IgD-negative memory B cell (primary cell): Measurements from ENCODE around the gene PRODH2. TPM values are rescaled to one million over a fixed set of nuclear protein-coding genes. Genes with fewer than 3 reads are reported as not detected.

ENCODE experiments used
- H3K27ac Mint-ChIP-seq, 3 donors: one replicate each; pipeline ENCODE4 v1.8.0; 2020 to 2022; ENCODE audit warnings: mild to moderate bottlenecking in 3 of 3, mixed read lengths in 3 of 3, moderate library complexity in 1 of 3
- H3K27me3 Mint-ChIP-seq: one replicate; pipeline ENCODE4 v1.8.0; 2021; ENCODE audit warnings: mixed read lengths
- H3K36me3 Mint-ChIP-seq: one replicate; pipeline ENCODE4 v1.8.0; 2020; ENCODE audit warnings: mild to moderate bottlenecking, mixed read lengths
- H3K4me1 Mint-ChIP-seq, 3 donors: one replicate each; pipeline ENCODE4 v1.8.0; 2020 to 2022; ENCODE audit warnings: mixed read lengths in 3 of 3, mild to moderate bottlenecking in 1 of 3
- H3K4me3 Mint-ChIP-seq, 4 donors: one replicate each; pipeline ENCODE4 v1.8.0; 2020 to 2022; ENCODE audit warnings: mild to moderate bottlenecking in 4 of 4, mixed read lengths in 4 of 4, moderate library complexity in 3 of 4
- H3K9me3 Mint-ChIP-seq, 3 donors: one replicate each; pipeline ENCODE4 v1.8.0; 2020 to 2021; ENCODE audit warnings: mixed read lengths in 3 of 3, mild to moderate bottlenecking in 1 of 3
- polyA plus RNA-seq: library from polyadenylated mRNA; unstranded; fragments of 300-500 nt; fragmentation: Illumina TruSeq; gene quantifications from one replicate; pipeline ENCODE4 v1.2.3, GENCODE V29; 2021

PRODH2 gene
- polyA plus RNA-seq, 1 donor from 2014 or later, result not detected

- Mint-ChIP-seq H3K4me1 (peaks cover 0 to 6% (median 0%) of the 10 kb centered on the region in 3 donors), H3K27me3 (no peaks in the 10 kb centered on the region), H3K9me3 (no peaks in the 10 kb centered on the region), H3K36me3 (peaks cover 6% of the 10 kb centered on the region), H3K4me3 (peak overlapping the region in 1 of 4 donors; percentile 9), H3K27ac (peak overlapping the region in 1 of 3 donors; percentile 8)
These were observed 28.9 kb downstream of the PRODH2 start for GRCh38 chr19:35783469-35784434.

- Mint-ChIP-seq H3K4me3 (peak overlapping the region in 1 of 4 donors; percentile 68), H3K9me3 (no peaks in the 10 kb centered on the region), H3K27ac (no peak overlapping the region), H3K4me1 (peaks cover 0 to 6% (median 0%) of the 10 kb centered on the region in 3 donors), H3K27me3 (no peaks in the 10 kb centered on the region), H3K36me3 (peaks cover 6% of the 10 kb centered on the region)
These were observed 30.1 kb downstream of the PRODH2 start for GRCh38 chr19:35782589-35782988.

- no peaks in the 10 kb centered on the region for H3K9me3 Mint-ChIP-seq
- peaks cover 6% of the 10 kb centered on the region for H3K36me3 Mint-ChIP-seq
- H3K4me1 Mint-ChIP-seq, result peaks cover 4 to 6% (median 5%) of the 10 kb centered on the region in 3 donors
- H3K27ac Mint-ChIP-seq, result peak overlapping the region in 1 of 3 donors; percentile 74
- H3K27me3 Mint-ChIP-seq, result no peaks in the 10 kb centered on the region
- no peak overlapping the region for H3K4me3 Mint-ChIP-seq
These were observed 31.0 kb downstream of the PRODH2 start for GRCh38 chr19:35781650-35782049.

GRCh38 chr19:35780717-35781116, 31.9 kb downstream of the PRODH2 start:
- Mint-ChIP-seq H3K4me1 (peaks cover 4 to 7% (median 6%) of the 10 kb centered on the region in 3 donors), H3K27me3 (no peaks in the 10 kb centered on the region), H3K27ac (no peak overlapping the region), H3K4me3 (no peak overlapping the region), H3K9me3 (no peaks in the 10 kb centered on the region), H3K36me3 (peaks cover 6% of the 10 kb centered on the region)

GRCh38 chr19:35780058-35780457, 32.6 kb downstream of the PRODH2 start:
- Mint-ChIP-seq H3K9me3 (no peaks in the 10 kb centered on the region), H3K27me3 (no peaks in the 10 kb centered on the region), H3K36me3 (peaks cover 6% of the 10 kb centered on the region), H3K4me1 (peaks cover 4 to 8% (median 6%) of the 10 kb centered on the region in 3 donors), H3K4me3 (no peak overlapping the region), H3K27ac (no peak overlapping the region)

- H3K4me1 Mint-ChIP-seq, result peaks cover 6 to 10% (median 9%) of the 10 kb centered on the region in 3 donors
- no peak overlapping the region for H3K27ac Mint-ChIP-seq
- no peaks in the 10 kb centered on the region for H3K9me3 Mint-ChIP-seq
- peaks cover 6% of the 10 kb centered on the region for H3K36me3 Mint-ChIP-seq
- peak overlapping the region in 1 of 4 donors; percentile 25 for H3K4me3 Mint-ChIP-seq
- H3K27me3 Mint-ChIP-seq, result no peaks in the 10 kb centered on the region
These were observed 33.6 kb downstream of the PRODH2 start for GRCh38 chr19:35779033-35779432.

GRCh38 chr19:35777961-35778360, 34.7 kb downstream of the PRODH2 start:
- peak overlapping the region in 2 of 4 donors; percentile 65 to 68 for H3K4me3 Mint-ChIP-seq
- H3K27ac Mint-ChIP-seq, result no peak overlapping the region
- peaks cover 2 to 10% (median 9%) of the 10 kb centered on the region in 3 donors for H3K4me1 Mint-ChIP-seq
- H3K27me3 Mint-ChIP-seq, result no peaks in the 10 kb centered on the region
- no peaks in the 10 kb centered on the region for H3K9me3 Mint-ChIP-seq
- H3K36me3 Mint-ChIP-seq, result peaks cover 6% of the 10 kb centered on the region

GRCh38 chr19:35777086-35777841, 35.4 kb downstream of the PRODH2 start:
- H3K9me3 Mint-ChIP-seq, result no peaks in the 10 kb centered on the region
- peaks cover 6% of the 10 kb centered on the region for H3K36me3 Mint-ChIP-seq
- H3K4me3 Mint-ChIP-seq, result peak overlapping the region; percentile 65 to 84 (median 74)
- no peaks in the 10 kb centered on the region for H3K27me3 Mint-ChIP-seq
- peaks cover 0 to 10% (median 9%) of the 10 kb centered on the region in 3 donors for H3K4me1 Mint-ChIP-seq
- H3K27ac Mint-ChIP-seq, result peak overlapping the region in 2 of 3 donors; percentile 68 to 85

- Mint-ChIP-seq H3K9me3 (no peaks in the 10 kb centered on the region), H3K27me3 (no peaks in the 10 kb centered on the region), H3K4me3 (peak overlapping the region; percentile 71 to 87 (median 80)), H3K4me1 (peaks cover 0 to 10% (median 9%) of the 10 kb centered on the region in 3 donors), H3K36me3 (peaks cover 6% of the 10 kb centered on the region), H3K27ac (peak overlapping the region in 2 of 3 donors; percentile 43 to 68)
These were observed 36.4 kb downstream of the PRODH2 start for GRCh38 chr19:35776102-35776788.

GRCh38 chr19:35775298-35776101, 37.1 kb downstream of the PRODH2 start, which contains the start of gene ARHGAP33:
Gene ARHGAP33, plus strand, starts transcription at chr19:35775564. Its CDS starts 95 bp downstream, at chr19:35775659.
- no peaks in the 10 kb centered on the region for H3K9me3 Mint-ChIP-seq
- H3K36me3 Mint-ChIP-seq, result peaks cover 6% of the 10 kb centered on the region
- H3K27me3 Mint-ChIP-seq, result no peaks in the 10 kb centered on the region
- H3K4me1 Mint-ChIP-seq, result peaks cover 0 to 10% (median 9%) of the 10 kb centered on the region in 3 donors
- peak within 1 kb of the TSS; percentile 79 to 94 (median 88) for H3K4me3 Mint-ChIP-seq
- peak within 1 kb of the TSS in 1 of 3 donors; percentile 92 for H3K27ac Mint-ChIP-seq

- peaks cover 0 to 10% (median 9%) of the 10 kb centered on the region in 3 donors for H3K4me1 Mint-ChIP-seq
- H3K4me3 Mint-ChIP-seq, result peak overlapping the region; percentile 79 to 94 (median 88)
- H3K9me3 Mint-ChIP-seq, result no peaks in the 10 kb centered on the region
- peaks cover 6% of the 10 kb centered on the region for H3K36me3 Mint-ChIP-seq
- H3K27me3 Mint-ChIP-seq, result no peaks in the 10 kb centered on the region
- H3K27ac Mint-ChIP-seq, result peak overlapping the region in 1 of 3 donors; percentile 92
These were observed 37.7 kb downstream of the PRODH2 start for GRCh38 chr19:35775046-35775297.

- H3K27me3 Mint-ChIP-seq, result no peaks in the 10 kb centered on the region
- peaks cover 0 to 10% (median 9%) of the 10 kb centered on the region in 3 donors for H3K4me1 Mint-ChIP-seq
- H3K9me3 Mint-ChIP-seq, result no peaks in the 10 kb centered on the region
- peak overlapping the region in 1 of 3 donors; percentile 92 for H3K27ac Mint-ChIP-seq
- peak overlapping the region; percentile 54 to 94 (median 82) for H3K4me3 Mint-ChIP-seq
- peaks cover 4% of the 10 kb centered on the region for H3K36me3 Mint-ChIP-seq
These were observed 38.2 kb downstream of the PRODH2 start for GRCh38 chr19:35774274-35775045.

- H3K9me3 Mint-ChIP-seq, result no peaks in the 10 kb centered on the region
- no peak overlapping the region for H3K4me3 Mint-ChIP-seq
- peaks cover 0 to 10% (median 9%) of the 10 kb centered on the region in 3 donors for H3K4me1 Mint-ChIP-seq
- H3K27ac Mint-ChIP-seq, result peak overlapping the region in 1 of 3 donors; percentile 5
- no peaks in the 10 kb centered on the region for H3K27me3 Mint-ChIP-seq
- peaks cover 3% of the 10 kb centered on the region for H3K36me3 Mint-ChIP-seq
These were observed 39.4 kb downstream of the PRODH2 start for GRCh38 chr19:35773020-35773806.
